Right lobe of liver (tissue), 6 donors: Measurements from ENCODE around the gene RASSF4. TPM values are rescaled to one million over a fixed set of nuclear protein-coding genes. Genes with fewer than 3 reads are reported as not detected.

Experiments
- ATAC-seq, 4 donors: fragments of 200-7000 bp; cut with Tn5 transposase; one replicate each; pipeline ENCODE4 v1.9.1; 2020; ENCODE audit warnings: mild to moderate bottlenecking in 4 of 4, moderate library complexity in 4 of 4
- DNase-seq, 3 donors: peaks; one replicate each; pipeline ENCODE4 v3.0.0-alpha.2; 2020
- H3K27ac ChIP-seq, 3 donors: fragments of 200-600 bp; one replicate each; pipeline ENCODE4 v1.8.0; 2022
- H3K27me3 ChIP-seq, 2 donors: fragments of 200-600 bp; one replicate each; pipeline ENCODE4 v1.8.0; 2022
- H3K36me3 ChIP-seq, 4 donors: fragments of 200-600 bp; sonication (generic) in 1 of 4; one replicate each; pipeline versions ENCODE4 v1.5.1 to v1.8.0; 2017 to 2022; ENCODE audit warnings: control low read depth in 1 of 4
- H3K4me1 ChIP-seq, 4 donors: fragments of 200-600 bp; sonication (generic) in 1 of 4; one replicate each; pipeline versions ENCODE4 v1.5.1 to v1.8.0; 2017 to 2022; ENCODE audit warnings: control low read depth in 1 of 4
- H3K4me3 ChIP-seq, 3 donors: fragments of 200-600 bp; one replicate each; pipeline ENCODE4 v1.8.0; 2022
- H3K9me3 ChIP-seq, 4 donors: fragments of 200-600 bp; sonication (generic) in 1 of 4; one replicate each; pipeline versions ENCODE4 v1.5.1 to v1.8.0; 2017 to 2022; ENCODE audit warnings: control low read depth in 1 of 4
- CTCF ChIP-seq, 4 donors: fragments of 200-600 bp in 3 of 4; fragments of 450-650 bp in 1 of 4; IDR thresholded peaks; one replicate each; pipeline versions ENCODE4 v1.5.1 to v1.8.0; 2016 to 2022; ENCODE audit warnings: antibody characterized with exemption in 4 of 4, mild to moderate bottlenecking in 2 of 4
- POLR2A ChIP-seq: fragments of 450-650 bp; IDR thresholded peaks from one replicate; pipeline ENCODE4 v1.6.1; 2017; ENCODE audit warnings: antibody characterized with exemption, mild to moderate bottlenecking
- WGBS: methylation state at CpG from one replicate; pipeline ENCODE4 v1.1.6; 2018; ENCODE audit warnings: low coverage, low lambda C conversion rate; ENCODE audit not compliant: insufficient coverage; ENCODE audit errors: missing lambda C conversion rate; 5-methylcytosine and 5-hydroxymethylcytosine counted together
- intact Hi-C, 2 donors: fragments of 100-400 bp; cut with DNase I; formaldehyde crosslinking; loops; one replicate each; pipeline versions ENCODE4 v1.11.2 to v1.14.1; 2022
- total RNA-seq, 6 experiments: library from RNA; depleted of rRNA in 2 of 6; stranded (reverse); fragments of >200 nt in 2 of 6; fragmentation: NEBNext Ultra II Directional in 3 of 6; extraction: Animal tissue kit (Norgen Biotek cat#: 25700) in 3 of 6; gene quantifications; one replicate each; pipeline versions ENCODE4 v1.1.0 to v1.2.4, GENCODE V29; 2016 to 2023
- donor health status: DM: no; HTN: yes; CAD: no.
- donor health status: DM: no; HTN: no; CAD: no.
- donor health status: DM: no; HTN: no; CAD: no.
- donor health status: DM: no; HTN: yes; CAD: no.
- donor health status: DM: no; HTN: yes; CAD: no.

The RASSF4 gene
- total RNA-seq, 6 experiments from 2014 or later: 13.6 to 28.5 (median 19.6) TPM

- no peak for TF ChIP-seq CTCF (IDR thresholded peaks at IDR 0.05)
- no peak for TF ChIP-seq POLR2A
- Histone ChIP-seq H3K9me3 (no peaks in the 10 kb centered on the region), H3K27me3 (no peaks in the 10 kb centered on the region), H3K36me3 (peaks cover 0 to 18% (median 0%) of the 10 kb centered on the region in 4 donors), H3K27ac (peak overlapping the region; percentile 5 to 61 (median 56)), H3K4me3 (no peak overlapping the region), H3K4me1 (peaks cover 0 to 57% (median 11%) of the 10 kb centered on the region in 4 donors)
- peak in 1 of 4 donors; percentile 5 for ATAC-seq
- intact Hi-C loops: no loop called here
- 55% methylated on average over 4 of the region's 4 CpGs for WGBS
- DNase-seq: peak in 2 of 3 donors; percentile 39 to 43
Measured at GRCh38 chr10:44967616-44968015, 8.0 kb downstream of the RASSF4 start.

GRCh38 chr10:44968091-44968490 is 8.5 kb downstream of the RASSF4 start:
- Histone ChIP-seq H3K27ac (peak overlapping the region; percentile 5 to 61 (median 56)), H3K27me3 (no peaks in the 10 kb centered on the region), H3K4me1 (peaks cover 0 to 57% (median 11%) of the 10 kb centered on the region in 4 donors), H3K9me3 (no peaks in the 10 kb centered on the region), H3K36me3 (peaks cover 0 to 18% (median 0%) of the 10 kb centered on the region in 4 donors), H3K4me3 (no peak overlapping the region)
- ATAC-seq (peak; percentile 12 to 41 (median 20)), DNase-seq (peak in 2 of 3 donors; percentile 43 to 65)
- WGBS: 0% methylated on average over 2 of the region's 3 CpGs
- TF ChIP-seq POLR2A (no peak), CTCF (IDR thresholded peaks at IDR 0.05) (no peak)
- intact Hi-C loops: no loop called here

- Histone ChIP-seq H3K4me1 (peaks cover 0 to 53% (median 7%) of the 10 kb centered on the region in 4 donors), H3K4me3 (no peak overlapping the region), H3K36me3 (peaks cover 0 to 18% (median 0%) of the 10 kb centered on the region in 4 donors), H3K27me3 (no peaks in the 10 kb centered on the region), H3K9me3 (no peaks in the 10 kb centered on the region), H3K27ac (peak overlapping the region in 2 of 3 donors; percentile 5 to 56)
- no peak for TF ChIP-seq CTCF (IDR thresholded peaks at IDR 0.05)
- TF ChIP-seq POLR2A: no peak
- 67% methylated on average over 9 of the region's 11 CpGs for WGBS
- ATAC-seq (peak in 1 of 4 donors; percentile 0), DNase-seq (peak in 1 of 3 donors; percentile 39)
- intact Hi-C loops: no loop called here
Measured at GRCh38 chr10:44968500-44969400, 9.1 kb downstream of the RASSF4 start.

GRCh38 chr10:44969854-44970253 is 10.3 kb downstream of the RASSF4 start:
- intact Hi-C loops: loop anchor here (5.0 kb wide), 1 partner anchor 38 kb away; no protein-coding TSS in a partner anchor
- DNase-seq (peak; percentile 38 to 81 (median 80)), ATAC-seq (peak in 3 of 4 donors; percentile 15 to 49 (median 32))
- 60% methylated on average over 2 of the region's 9 CpGs for WGBS
- TF ChIP-seq POLR2A: no peak
- no peak for TF ChIP-seq CTCF (IDR thresholded peaks at IDR 0.05)
- peaks cover 0 to 18% (median 0%) of the 10 kb centered on the region in 4 donors for H3K36me3 ChIP-seq
- no peaks in the 10 kb centered on the region for H3K27me3 ChIP-seq
- H3K4me1 ChIP-seq: peaks cover 0 to 54% (median 4%) of the 10 kb centered on the region in 4 donors
- no peak overlapping the region for H3K4me3 ChIP-seq
- H3K9me3 ChIP-seq: no peaks in the 10 kb centered on the region
- H3K27ac ChIP-seq: no peak overlapping the region
